ENCODE measurements around the gene MSH2. TPM values are rescaled to one million over a fixed set of nuclear protein-coding genes. Genes with fewer than 3 reads are reported as not detected.
"Not testable (repeated sequence)": the region's sequence is repeated elsewhere in the genome, so short reads cannot be mapped to it uniquely, and the experiment has no call there.

Gene MSH2
- total RNA-seq, 6 donors from 2014 or later = 6.1 to 16.3 (median 10.2) TPM

- Histone ChIP-seq H3K4me1 (no peaks in the 10 kb centered on the region), H3K36me3 (no peaks in the 10 kb centered on the region), H3K27me3 (no peaks in the 10 kb centered on the region), H3K4me3 (no peak overlapping the region), H3K9me3 (no peaks in the 10 kb centered on the region), H3K27ac (no peak overlapping the region)
- 78 to 80% methylated on average over 10 of the region's 10 CpGs for WGBS, 2 donors
- TF ChIP-seq POLR2AphosphoS5 (IDR thresholded peaks at IDR 0.05) = no peak
- no peak for TF ChIP-seq POLR2A (IDR thresholded peaks at IDR 0.05)
- no peak for TF ChIP-seq CTCF (IDR thresholded peaks at IDR 0.05)
- no peak for TF ChIP-seq EP300 (IDR thresholded peaks at IDR 0.05)
- no peak for DNase-seq
- ATAC-seq (ENCODE audit: low FRiP score in 2 of 2) = no peak
Measured at GRCh38 chr2:47359375-47359868, 43.5 kb upstream of the MSH2 start.

GRCh38 chr2:47360283-47360682 lies 42.7 kb upstream of the MSH2 start:
- 67 to 78% methylated on average over 3 of the region's 3 CpGs for WGBS, 2 donors
- H3K4me1 ChIP-seq = no peaks in the 10 kb centered on the region
- no peak for ATAC-seq (ENCODE audit: low FRiP score in 2 of 2)
- H3K27ac ChIP-seq = no peak overlapping the region
- no peaks in the 10 kb centered on the region for H3K9me3 ChIP-seq
- no peak overlapping the region for H3K4me3 ChIP-seq
- H3K36me3 ChIP-seq = no peaks in the 10 kb centered on the region
- TF ChIP-seq POLR2A (IDR thresholded peaks at IDR 0.05) (no peak), EP300 (IDR thresholded peaks at IDR 0.05) (no peak), POLR2AphosphoS5 (IDR thresholded peaks at IDR 0.05) (no peak), CTCF (IDR thresholded peaks at IDR 0.05) (no peak)
- H3K27me3 ChIP-seq = no peaks in the 10 kb centered on the region
- no peak for DNase-seq

GRCh38 chr2:47360927-47361326 lies 42.0 kb upstream of the MSH2 start:
- 92 to 96% methylated on average over 3 of the region's 3 CpGs for WGBS, 2 donors
- Histone ChIP-seq H3K27ac (no peak overlapping the region), H3K4me1 (no peaks in the 10 kb centered on the region), H3K27me3 (no peaks in the 10 kb centered on the region), H3K9me3 (no peaks in the 10 kb centered on the region), H3K36me3 (no peaks in the 10 kb centered on the region), H3K4me3 (no peak overlapping the region)
- no peak for TF ChIP-seq POLR2A (IDR thresholded peaks at IDR 0.05)
- TF ChIP-seq POLR2AphosphoS5 (IDR thresholded peaks at IDR 0.05) = no peak
- no peak for TF ChIP-seq CTCF (IDR thresholded peaks at IDR 0.05)
- no peak for TF ChIP-seq EP300 (IDR thresholded peaks at IDR 0.05)
- ATAC-seq (ENCODE audit: low FRiP score in 2 of 2) (peak in 1 of 2 donors; percentile 30), DNase-seq (no peak)

- not testable (repeated sequence) for H3K4me3 ChIP-seq; H3K27me3 ChIP-seq; H3K4me1 ChIP-seq; ATAC-seq (ENCODE audit: low FRiP score in 2 of 2); H3K27ac ChIP-seq; H3K9me3 ChIP-seq; H3K36me3 ChIP-seq; DNase-seq
- 85 to 93% methylated on average over 7 to 10 of the region's 10 CpGs for WGBS, 2 donors
Measured at GRCh38 chr2:47361505-47362229, 41.3 kb upstream of the MSH2 start.

GRCh38 chr2:47373747-47374146 lies 29.2 kb upstream of the MSH2 start:
- H3K9me3 ChIP-seq = no peaks in the 10 kb centered on the region
- ATAC-seq (ENCODE audit: low FRiP score in 2 of 2) = no peak
- peaks cover 0 to 7% (median 0%) of the 10 kb centered on the region in 4 donors for H3K36me3 ChIP-seq
- DNase-seq = no peak
- H3K4me1 ChIP-seq = peaks cover 0 to 13% (median 12%) of the 10 kb centered on the region in 4 donors
- TF ChIP-seq EP300 (IDR thresholded peaks at IDR 0.05) (no peak), CTCF (IDR thresholded peaks at IDR 0.05) (no peak), POLR2AphosphoS5 (IDR thresholded peaks at IDR 0.05) (no peak)
- H3K4me3 ChIP-seq = no peak overlapping the region
- WGBS, 2 donors = 62 to 72% methylated on average over 5 of the region's 5 CpGs
- peaks cover 0 to 12% (median 9%) of the 10 kb centered on the region in 4 donors for H3K27me3 ChIP-seq
- no peak overlapping the region for H3K27ac ChIP-seq

Data from upper lobe of left lung (tissue), 6 donors.